ENCODE results near the gene FIGN. TPM values are rescaled to one million over a fixed set of nuclear protein-coding genes. Genes with fewer than 3 reads are reported as not detected.

Gene FIGN
- total and polyA plus RNA-seq, 2 donors (not counting 1 experiment from before 2014, with no cell fraction given): 1.5 to 1.6 TPM

GRCh38 chr2:163652751-163653150 is 83.1 kb downstream of the FIGN start:
- Histone ChIP-seq H3K27ac (ENCODE audit: insufficient read depth, low read length) (no peak overlapping the region), H2AFZ (ENCODE audit: low read length) (no peak overlapping the region), H3K79me2 (ENCODE audit: control insufficient read depth, insufficient read depth, low read length) (no peaks in the 10 kb centered on the region), H3K9ac (ENCODE audit: insufficient read depth, low read length) (no peak overlapping the region), H3K4me3 (replicated peaks in 1 of 4; ENCODE audit: control extremely low read depth in 1 of 4, insufficient read depth in 1 of 4, low read depth in 3 of 4, low read length in 4 of 4) (no peak overlapping the region), H3K4me2 (ENCODE audit: extremely low read depth, insufficient read depth, low read length) (no peak overlapping the region), H3K27me3 (ENCODE audit: control insufficient read depth, insufficient read depth, low read length) (no peaks in the 10 kb centered on the region), H4K20me1 (ENCODE audit: control insufficient read depth, extremely low read depth, insufficient read depth, low read length) (no peaks in the 10 kb centered on the region), H3K9me3 (ENCODE audit: control insufficient read depth, insufficient read depth, low read depth, low read length) (no peaks in the 10 kb centered on the region), H3K4me1 (ENCODE audit: control insufficient read depth, extremely low read depth, insufficient read depth, low read length) (no peaks in the 10 kb centered on the region), H3K36me3 (ENCODE audit: control insufficient read depth, insufficient read depth, low read length) (no peaks in the 10 kb centered on the region)
- DNase-seq (ENCODE audit: low read depth in 2 of 2): no peak
- TF ChIP-seq EZH2 (IDR thresholded peaks at IDR 0.05; ENCODE audit: low read length, missing control alignments) (no peak), CTCF (conservative IDR thresholded peaks at IDR 0.05 in 1 of 2, IDR thresholded peaks at IDR 0.05 in 1 of 2; ENCODE audit: low read depth in 1 of 2, low read length in 2 of 2) (no peak)

- H3K27me3 ChIP-seq (ENCODE audit: control insufficient read depth, insufficient read depth, low read length): no peaks in the 10 kb centered on the region
- H3K36me3 ChIP-seq (ENCODE audit: control insufficient read depth, insufficient read depth, low read length): no peaks in the 10 kb centered on the region
- H3K79me2 ChIP-seq (ENCODE audit: control insufficient read depth, insufficient read depth, low read length): no peaks in the 10 kb centered on the region
- H3K4me1 ChIP-seq (ENCODE audit: control insufficient read depth, extremely low read depth, insufficient read depth, low read length): no peaks in the 10 kb centered on the region
- no peaks in the 10 kb centered on the region for H3K9me3 ChIP-seq (ENCODE audit: control insufficient read depth, insufficient read depth, low read depth, low read length)
- H3K27ac ChIP-seq (ENCODE audit: insufficient read depth, low read length): no peak overlapping the region
- H3K4me2 ChIP-seq (ENCODE audit: extremely low read depth, insufficient read depth, low read length): no peak overlapping the region
- no peaks in the 10 kb centered on the region for H4K20me1 ChIP-seq (ENCODE audit: control insufficient read depth, extremely low read depth, insufficient read depth, low read length)
- H2AFZ ChIP-seq (ENCODE audit: low read length): no peak overlapping the region
- TF ChIP-seq EZH2 (IDR thresholded peaks at IDR 0.05; ENCODE audit: low read length, missing control alignments) (no peak), CTCF (conservative IDR thresholded peaks at IDR 0.05 in 1 of 2, IDR thresholded peaks at IDR 0.05 in 1 of 2; ENCODE audit: low read depth in 1 of 2, low read length in 2 of 2) (no peak)
- no peak overlapping the region for H3K4me3 ChIP-seq (replicated peaks in 1 of 4; ENCODE audit: control extremely low read depth in 1 of 4, insufficient read depth in 1 of 4, low read depth in 3 of 4, low read length in 4 of 4)
- peak in 1 of 2 donors; percentile 17 for DNase-seq (ENCODE audit: low read depth in 2 of 2)
- H3K9ac ChIP-seq (ENCODE audit: insufficient read depth, low read length): no peak overlapping the region
Measured at GRCh38 chr2:163649080-163649479, 86.7 kb downstream of the FIGN start.

- Histone ChIP-seq H2AFZ (ENCODE audit: low read length) (no peak overlapping the region), H3K9me3 (ENCODE audit: control insufficient read depth, insufficient read depth, low read depth, low read length) (no peaks in the 10 kb centered on the region), H3K27me3 (ENCODE audit: control insufficient read depth, insufficient read depth, low read length) (no peaks in the 10 kb centered on the region), H3K36me3 (ENCODE audit: control insufficient read depth, insufficient read depth, low read length) (no peaks in the 10 kb centered on the region), H4K20me1 (ENCODE audit: control insufficient read depth, extremely low read depth, insufficient read depth, low read length) (no peaks in the 10 kb centered on the region), H3K79me2 (ENCODE audit: control insufficient read depth, insufficient read depth, low read length) (no peaks in the 10 kb centered on the region), H3K4me1 (ENCODE audit: control insufficient read depth, extremely low read depth, insufficient read depth, low read length) (no peaks in the 10 kb centered on the region), H3K9ac (ENCODE audit: insufficient read depth, low read length) (no peak overlapping the region), H3K27ac (ENCODE audit: insufficient read depth, low read length) (no peak overlapping the region), H3K4me2 (ENCODE audit: extremely low read depth, insufficient read depth, low read length) (no peak overlapping the region), H3K4me3 (replicated peaks in 1 of 4; ENCODE audit: control extremely low read depth in 1 of 4, insufficient read depth in 1 of 4, low read depth in 3 of 4, low read length in 4 of 4) (no peak overlapping the region)
- TF ChIP-seq EZH2 (IDR thresholded peaks at IDR 0.05; ENCODE audit: low read length, missing control alignments) (no peak), CTCF (conservative IDR thresholded peaks at IDR 0.05 in 1 of 2, IDR thresholded peaks at IDR 0.05 in 1 of 2; ENCODE audit: low read depth in 1 of 2, low read length in 2 of 2) (no peak)
- no peak for DNase-seq (ENCODE audit: low read depth in 2 of 2)
Measured at GRCh38 chr2:163647300-163647699, 88.5 kb downstream of the FIGN start.

Data from fibroblast of lung (primary cell).